Measurements from ENCODE around the gene TNFSF8. TPM values are rescaled to one million over a fixed set of nuclear protein-coding genes. Genes with fewer than 3 reads are reported as not detected.

The TNFSF8 gene, protein sequence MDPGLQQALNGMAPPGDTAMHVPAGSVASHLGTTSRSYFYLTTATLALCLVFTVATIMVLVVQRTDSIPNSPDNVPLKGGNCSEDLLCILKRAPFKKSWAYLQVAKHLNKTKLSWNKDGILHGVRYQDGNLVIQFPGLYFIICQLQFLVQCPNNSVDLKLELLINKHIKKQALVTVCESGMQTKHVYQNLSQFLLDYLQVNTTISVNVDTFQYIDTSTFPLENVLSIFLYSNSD
- total RNA-seq (not detected in 2 replicates), polyA plus RNA-seq (not detected in 2 replicates), polyA minus RNA-seq (not detected in 2 replicates), Bru-seq, nascent RNA (percentile 14 among the genes with signal in this experiment), BruChase-seq, experiment 1, labeled RNA remaining after a 6-hour chase (percentile 12 among the genes with signal in this experiment), BruChase-seq, experiment 2, labeled RNA remaining after a 2-hour chase (not detected)
- polyA plus RNA-seq (2011; cell fraction: cytosol; rRNA removed), result 0.03 TPM in 1 of 2 replicates, not detected in the other
- polyA plus RNA-seq (2011; cell fraction: nucleus; rRNA removed), result 0.55 TPM in 1 of 2 replicates, not detected in the other
- not detected in 2 replicates for polyA plus RNA-seq (2012)
- polyA minus RNA-seq (2011; cell fraction: cytosol; rRNA and poly(A)+ RNA removed), result not detected
- 0.77 and 1.1 TPM in 2 replicates for polyA minus RNA-seq (2011; cell fraction: nucleus; rRNA and poly(A)+ RNA removed)
- long read RNA-seq, result 0 reads

DNA sequence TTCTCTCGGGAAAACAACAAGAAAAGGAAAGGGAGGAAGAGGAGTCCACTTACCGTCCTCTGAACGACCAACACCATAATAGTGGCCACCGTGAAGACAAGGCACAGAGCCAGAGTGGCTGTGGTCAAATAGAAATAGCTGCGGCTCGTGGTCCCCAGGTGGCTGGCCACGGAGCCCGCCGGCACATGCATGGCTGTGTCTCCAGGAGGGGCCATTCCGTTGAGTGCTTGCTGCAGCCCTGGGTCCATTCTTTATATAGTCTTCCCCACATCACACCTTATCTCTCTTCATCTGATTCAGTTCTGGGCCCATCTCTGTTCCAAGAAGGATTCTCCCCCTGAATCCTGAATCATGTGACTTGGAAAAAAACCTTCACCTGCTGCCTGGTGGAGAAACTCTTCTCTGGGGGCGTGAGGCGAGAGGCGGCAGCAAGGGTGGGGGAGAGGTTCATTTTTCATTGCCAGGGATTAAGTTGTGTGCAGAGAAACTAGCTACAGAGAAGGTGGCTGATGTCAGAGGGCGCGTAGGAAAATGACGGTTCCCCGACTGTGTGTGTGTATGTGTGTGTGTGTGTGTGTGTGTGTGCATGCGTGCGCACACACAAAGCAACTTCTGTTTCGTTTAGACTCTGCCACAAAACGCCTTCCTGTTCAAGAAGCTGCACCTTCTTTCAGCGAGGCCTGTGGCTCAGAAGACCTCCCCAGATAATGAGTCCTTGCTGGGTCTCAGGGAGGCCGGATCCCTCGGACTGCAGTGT, at the start of gene TNFSF8:
Gene TNFSF8 (minus strand): TSS at position 536 of the 757 bp plus-strand sequence. CDS start 288 bp downstream, at position 248.
- Histone ChIP-seq H3K9me3 (replicated peaks; ENCODE audit: control insufficient read depth, insufficient read depth, low read length) (no peaks in the 10 kb centered on the region), H3K27ac (ENCODE audit: insufficient read depth, low read depth, low read length) (no peak within 1 kb of the TSS), H3K4me1 (ENCODE audit: control insufficient read depth, extremely low read depth, insufficient read depth, low read length) (no peaks in the 10 kb centered on the region), H4K20me1 (replicated peaks; ENCODE audit: control insufficient read depth, extremely low read depth, insufficient read depth, low read length) (no peaks in the 10 kb centered on the region), H3K9ac (replicated peaks; ENCODE audit: extremely low read depth, insufficient read depth, low read length) (no peak within 1 kb of the TSS), H3K4me3 (replicated peaks in 1 of 3; ENCODE audit: insufficient read depth in 1 of 3, low read depth in 1 of 3, low read length in 3 of 3) (no peak within 1 kb of the TSS), H2AFZ (ENCODE audit: low read depth, low read length) (no peak within 1 kb of the TSS), H3K36me3 (ENCODE audit: control insufficient read depth in 2 of 2, extremely low read depth in 1 of 2, insufficient read depth in 2 of 2, low read length in 2 of 2) (no peaks in the 10 kb centered on the region), H3K79me2 (ENCODE audit: control insufficient read depth, insufficient read depth, low read length) (no peaks in the 10 kb centered on the region), H3K9me1 (replicated peaks; ENCODE audit: control insufficient read depth, extremely low read depth, insufficient read depth, low read length) (no peaks in the 10 kb centered on the region), H3K27me3 (ENCODE audit: control insufficient read depth in 2 of 2, insufficient read depth in 2 of 2, low read length in 2 of 2) (peaks cover 2 to 9% of the 10 kb centered on the region in 2 experiments), H3K4me2 (ENCODE audit: insufficient read depth, low read length) (no peak within 1 kb of the TSS)
- ChIA-PET CTCF (no interaction called here), POLR2A (no interaction called here)
- FAIRE-seq (no peak), DNase-seq (ENCODE audit: low read depth, low spot score) (no peak)
- TF ChIP-seq FOS (IDR thresholded peaks at IDR 0.05; ENCODE audit: borderline replicate concordance, insufficient read depth, low read length) (no peak), GATA2 (IDR thresholded peaks at IDR 0.05; ENCODE audit: insufficient read depth, insufficient read length, low read depth, low read length) (no peak), POLR2A (IDR thresholded peaks at IDR 0.05; ENCODE audit: low read depth, low read length) (no peak)
- TF ChIP-seq, protein P1, sequence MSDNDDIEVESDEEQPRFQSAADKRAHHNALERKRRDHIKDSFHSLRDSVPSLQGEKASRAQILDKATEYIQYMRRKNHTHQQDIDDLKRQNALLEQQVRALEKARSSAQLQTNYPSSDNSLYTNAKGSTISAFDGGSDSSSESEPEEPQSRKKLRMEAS (IDR thresholded peaks at IDR 0.05; ENCODE audit: insufficient read depth, insufficient read length), result no peak
- BruUV-seq (replicated peaks), result no TSS peak
- dilution Hi-C loops (cut with MboI; ENCODE audit: extremely low pct_ligation_motif_present, low sequenced_read_pairs), result no loop called here
- intact Hi-C loops (cut with micrococcal nuclease), result no loop called here
